ENCODE measurements around the gene KLHDC3. TPM values are rescaled to one million over a fixed set of nuclear protein-coding genes. Genes with fewer than 3 reads are reported as not detected.

Gene KLHDC3
- total and polyA plus RNA-seq, 2 of the 13 experiments (the other 11 are each of a cell fraction or from before 2014, with no cell fraction given): 78.3 to 91.5 TPM

GRCh38 chr6:43059168-43060033 is 45.4 kb downstream of the KLHDC3 start, which contains the start of the genes KLC4 and MRPL2 (continued):
- TF ChIP-seq, protein P1, sequence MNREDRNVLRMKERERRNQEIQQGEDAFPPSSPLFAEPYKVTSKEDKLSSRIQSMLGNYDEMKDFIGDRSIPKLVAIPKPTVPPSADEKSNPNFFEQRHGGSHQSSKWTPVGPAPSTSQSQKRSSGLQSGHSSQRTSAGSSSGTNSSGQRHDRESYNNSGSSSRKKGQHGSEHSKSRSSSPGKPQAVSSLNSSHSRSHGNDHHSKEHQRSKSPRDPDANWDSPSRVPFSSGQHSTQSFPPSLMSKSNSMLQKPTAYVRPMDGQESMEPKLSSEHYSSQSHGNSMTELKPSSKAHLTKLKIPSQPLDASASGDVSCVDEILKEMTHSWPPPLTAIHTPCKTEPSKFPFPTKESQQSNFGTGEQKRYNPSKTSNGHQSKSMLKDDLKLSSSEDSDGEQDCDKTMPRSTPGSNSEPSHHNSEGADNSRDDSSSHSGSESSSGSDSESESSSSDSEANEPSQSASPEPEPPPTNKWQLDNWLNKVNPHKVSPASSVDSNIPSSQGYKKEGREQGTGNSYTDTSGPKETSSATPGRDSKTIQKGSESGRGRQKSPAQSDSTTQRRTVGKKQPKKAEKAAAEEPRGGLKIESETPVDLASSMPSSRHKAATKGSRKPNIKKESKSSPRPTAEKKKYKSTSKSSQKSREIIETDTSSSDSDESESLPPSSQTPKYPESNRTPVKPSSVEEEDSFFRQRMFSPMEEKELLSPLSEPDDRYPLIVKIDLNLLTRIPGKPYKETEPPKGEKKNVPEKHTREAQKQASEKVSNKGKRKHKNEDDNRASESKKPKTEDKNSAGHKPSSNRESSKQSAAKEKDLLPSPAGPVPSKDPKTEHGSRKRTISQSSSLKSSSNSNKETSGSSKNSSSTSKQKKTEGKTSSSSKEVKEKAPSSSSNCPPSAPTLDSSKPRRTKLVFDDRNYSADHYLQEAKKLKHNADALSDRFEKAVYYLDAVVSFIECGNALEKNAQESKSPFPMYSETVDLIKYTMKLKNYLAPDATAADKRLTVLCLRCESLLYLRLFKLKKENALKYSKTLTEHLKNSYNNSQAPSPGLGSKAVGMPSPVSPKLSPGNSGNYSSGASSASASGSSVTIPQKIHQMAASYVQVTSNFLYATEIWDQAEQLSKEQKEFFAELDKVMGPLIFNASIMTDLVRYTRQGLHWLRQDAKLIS (CRISPR knock-in tag; IDR thresholded peaks at IDR 0.05): no peak
- peak; percentile 98 for TF ChIP-seq PHF20 (CRISPR knock-in tag; IDR thresholded peaks at IDR 0.05)
- TF ChIP-seq ZNF570 (CRISPR knock-in tag; IDR thresholded peaks at IDR 0.05; ENCODE audit: borderline replicate concordance): no peak
- TF ChIP-seq, protein P2, sequence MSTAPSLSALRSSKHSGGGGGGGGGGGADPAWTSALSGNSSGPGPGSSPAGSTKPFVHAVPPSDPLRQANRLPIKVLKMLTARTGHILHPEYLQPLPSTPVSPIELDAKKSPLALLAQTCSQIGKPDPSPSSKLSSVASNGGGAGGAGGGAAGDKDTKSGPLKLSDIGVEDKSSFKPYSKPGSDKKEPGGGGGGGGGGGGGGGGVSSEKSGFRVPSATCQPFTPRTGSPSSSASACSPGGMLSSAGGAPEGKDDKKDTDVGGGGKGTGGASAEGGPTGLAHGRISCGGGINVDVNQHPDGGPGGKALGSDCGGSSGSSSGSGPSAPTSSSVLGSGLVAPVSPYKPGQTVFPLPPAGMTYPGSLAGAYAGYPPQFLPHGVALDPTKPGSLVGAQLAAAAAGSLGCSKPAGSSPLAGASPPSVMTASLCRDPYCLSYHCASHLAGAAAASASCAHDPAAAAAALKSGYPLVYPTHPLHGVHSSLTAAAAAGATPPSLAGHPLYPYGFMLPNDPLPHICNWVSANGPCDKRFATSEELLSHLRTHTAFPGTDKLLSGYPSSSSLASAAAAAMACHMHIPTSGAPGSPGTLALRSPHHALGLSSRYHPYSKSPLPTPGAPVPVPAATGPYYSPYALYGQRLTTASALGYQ (CRISPR knock-in tag; IDR thresholded peaks at IDR 0.05): peak; percentile 84
- peak; percentile 55; the same call in 1 of the 2 replicates for TF ChIP-seq MEIS2 (CRISPR knock-in tag; IDR thresholded peaks at IDR 0.05)
- no peak for TF ChIP-seq ARID5B (CRISPR knock-in tag; IDR thresholded peaks at IDR 0.05)
- peak; percentile 82 for TF ChIP-seq ZNF121 (CRISPR knock-in tag; IDR thresholded peaks at IDR 0.05)
- 0 out of 2 replicates have a peak, but pooled peaks have one; percentile 8 for TF ChIP-seq MIER2 (CRISPR knock-in tag; IDR thresholded peaks at IDR 0.05)
- no peak for TF ChIP-seq ZNF24 (IDR thresholded peaks at IDR 0.05)
- TF ChIP-seq TRAFD1 (CRISPR knock-in tag; IDR thresholded peaks at IDR 0.05; ENCODE audit: borderline replicate concordance): peak; percentile 52; the same call in 1 of the 2 replicates
- TF ChIP-seq ZSCAN22 (CRISPR knock-in tag; IDR thresholded peaks at IDR 0.05): 0 out of 2 replicates have a peak, but pooled peaks have one; percentile 23
- TF ChIP-seq, protein P3, sequence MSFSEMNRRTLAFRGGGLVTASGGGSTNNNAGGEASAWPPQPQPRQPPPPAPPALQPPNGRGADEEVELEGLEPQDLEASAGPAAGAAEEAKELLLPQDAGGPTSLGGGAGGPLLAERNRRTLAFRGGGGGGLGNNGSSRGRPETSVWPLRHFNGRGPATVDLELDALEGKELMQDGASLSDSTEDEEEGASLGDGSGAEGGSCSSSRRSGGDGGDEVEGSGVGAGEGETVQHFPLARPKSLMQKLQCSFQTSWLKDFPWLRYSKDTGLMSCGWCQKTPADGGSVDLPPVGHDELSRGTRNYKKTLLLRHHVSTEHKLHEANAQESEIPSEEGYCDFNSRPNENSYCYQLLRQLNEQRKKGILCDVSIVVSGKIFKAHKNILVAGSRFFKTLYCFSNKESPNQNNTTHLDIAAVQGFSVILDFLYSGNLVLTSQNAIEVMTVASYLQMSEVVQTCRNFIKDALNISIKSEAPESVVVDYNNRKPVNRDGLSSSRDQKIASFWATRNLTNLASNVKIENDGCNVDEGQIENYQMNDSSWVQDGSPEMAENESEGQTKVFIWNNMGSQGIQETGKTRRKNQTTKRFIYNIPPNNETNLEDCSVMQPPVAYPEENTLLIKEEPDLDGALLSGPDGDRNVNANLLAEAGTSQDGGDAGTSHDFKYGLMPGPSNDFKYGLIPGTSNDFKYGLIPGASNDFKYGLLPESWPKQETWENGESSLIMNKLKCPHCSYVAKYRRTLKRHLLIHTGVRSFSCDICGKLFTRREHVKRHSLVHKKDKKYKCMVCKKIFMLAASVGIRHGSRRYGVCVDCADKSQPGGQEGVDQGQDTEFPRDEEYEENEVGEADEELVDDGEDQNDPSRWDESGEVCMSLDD (CRISPR knock-in tag; IDR thresholded peaks at IDR 0.05; ENCODE audit: borderline replicate concordance): no peak
- peak; percentile 80 for TF ChIP-seq HCFC1 (IDR thresholded peaks at IDR 0.05; ENCODE audit: low read depth, low read length)
- no peak for TF ChIP-seq ATAD3A (CRISPR knock-in tag; IDR thresholded peaks at IDR 0.05)
